ENCODE measurements around the gene ABCG5.

The ABCG5 gene

DNA sequence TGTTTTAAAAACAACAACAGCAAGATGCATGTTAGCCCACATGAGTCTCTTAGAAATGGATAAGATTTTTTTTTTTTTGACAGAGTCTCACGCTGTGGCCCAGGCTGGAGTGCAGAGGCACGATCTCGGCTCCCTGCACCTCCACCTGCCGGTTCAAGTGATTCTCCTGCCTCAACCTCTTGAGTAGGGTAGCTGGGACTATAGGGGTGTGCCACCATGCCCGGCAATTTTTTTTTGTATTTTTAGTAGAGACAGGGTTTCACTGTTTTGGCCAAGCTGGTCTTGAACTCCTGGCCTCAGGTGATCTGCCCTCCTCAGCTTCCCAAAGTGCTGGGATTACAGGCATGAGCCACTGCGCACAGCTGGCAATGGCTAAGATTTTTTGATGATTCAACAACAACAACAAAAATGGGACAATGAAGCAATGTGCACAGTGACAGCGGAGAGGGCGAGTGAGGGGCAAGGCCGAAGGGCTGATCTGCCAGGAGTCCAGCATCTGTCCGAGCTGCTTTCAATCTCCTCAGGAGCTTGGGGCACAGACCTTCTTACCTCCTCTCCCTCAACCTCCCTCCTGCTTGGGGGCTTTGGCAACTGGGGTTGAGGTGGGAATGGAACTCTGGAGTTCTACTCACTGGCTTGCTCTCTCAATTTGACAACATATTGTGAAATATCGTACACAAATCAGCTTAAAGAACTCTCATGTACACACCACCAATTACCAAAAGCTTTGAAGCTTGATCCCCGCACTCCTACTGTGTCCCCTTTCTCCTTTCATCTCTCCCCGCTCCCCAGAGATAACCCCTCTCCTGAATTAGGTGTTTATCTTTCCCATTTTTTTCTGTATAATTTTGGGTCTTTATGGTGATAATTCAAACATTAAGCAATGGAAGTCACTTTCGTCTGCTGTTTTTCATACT is 3.6 kb upstream of the ABCG5 start:
- DNase-seq: no peak

DNA sequence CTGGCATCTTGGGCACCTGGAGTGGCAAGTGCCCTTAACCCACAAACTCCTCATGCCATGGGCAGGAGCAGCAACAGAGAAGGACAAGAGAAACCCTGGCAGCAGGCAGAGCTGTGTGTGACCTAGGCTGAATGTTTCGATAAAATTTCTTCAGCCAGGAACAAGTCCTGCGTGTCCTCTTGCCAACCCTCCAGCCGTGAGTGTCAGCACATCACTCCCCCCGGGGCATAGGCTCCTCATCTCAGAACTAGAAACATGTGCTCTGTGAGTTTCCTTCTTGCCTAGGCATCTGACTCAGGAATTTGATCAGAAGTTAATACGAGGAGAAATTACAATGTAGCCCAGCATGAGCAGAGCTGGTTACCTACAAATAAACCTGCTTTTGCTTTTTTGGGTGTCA is 2.3 kb upstream of the ABCG5 start:
- DNase-seq: no peak

DNA sequence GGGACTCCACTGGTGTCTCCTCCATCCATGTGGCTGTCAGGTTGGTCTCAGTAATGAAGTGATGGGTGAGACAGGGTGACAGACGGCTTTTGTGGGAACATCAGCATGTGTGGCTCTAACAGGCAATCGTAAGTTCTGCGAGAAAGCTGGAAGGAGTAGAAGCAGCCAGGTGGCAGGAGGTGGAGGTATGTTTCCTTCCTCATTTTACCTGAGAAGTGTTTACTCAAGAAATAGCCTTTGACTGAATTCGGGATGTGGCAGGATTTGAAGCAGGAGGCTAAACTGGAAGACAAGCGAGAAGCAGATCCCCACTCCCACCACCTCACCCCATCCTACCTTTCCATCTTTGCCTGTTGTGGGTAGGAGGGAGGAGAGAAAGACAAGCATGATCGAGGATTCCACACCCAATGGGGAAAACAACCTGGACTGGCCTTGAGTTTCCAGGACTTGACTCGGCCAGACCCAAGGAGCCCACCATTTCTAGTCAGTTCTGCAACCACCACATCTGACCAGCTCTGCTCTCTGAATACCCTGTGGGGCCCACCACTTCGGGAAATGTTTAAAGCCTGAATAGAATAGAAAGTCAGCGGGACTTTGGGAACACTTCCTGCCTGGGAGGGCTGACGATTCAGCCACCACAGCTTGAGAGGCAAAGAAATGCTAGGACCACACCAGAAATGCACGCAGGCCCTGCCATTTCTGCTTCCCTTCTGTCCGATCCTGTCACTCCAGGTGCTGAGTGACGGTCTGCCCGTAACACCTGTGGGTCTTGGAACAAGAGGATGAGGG is 1.3 kb upstream of the ABCG5 start:
- no peak for DNase-seq

DNA sequence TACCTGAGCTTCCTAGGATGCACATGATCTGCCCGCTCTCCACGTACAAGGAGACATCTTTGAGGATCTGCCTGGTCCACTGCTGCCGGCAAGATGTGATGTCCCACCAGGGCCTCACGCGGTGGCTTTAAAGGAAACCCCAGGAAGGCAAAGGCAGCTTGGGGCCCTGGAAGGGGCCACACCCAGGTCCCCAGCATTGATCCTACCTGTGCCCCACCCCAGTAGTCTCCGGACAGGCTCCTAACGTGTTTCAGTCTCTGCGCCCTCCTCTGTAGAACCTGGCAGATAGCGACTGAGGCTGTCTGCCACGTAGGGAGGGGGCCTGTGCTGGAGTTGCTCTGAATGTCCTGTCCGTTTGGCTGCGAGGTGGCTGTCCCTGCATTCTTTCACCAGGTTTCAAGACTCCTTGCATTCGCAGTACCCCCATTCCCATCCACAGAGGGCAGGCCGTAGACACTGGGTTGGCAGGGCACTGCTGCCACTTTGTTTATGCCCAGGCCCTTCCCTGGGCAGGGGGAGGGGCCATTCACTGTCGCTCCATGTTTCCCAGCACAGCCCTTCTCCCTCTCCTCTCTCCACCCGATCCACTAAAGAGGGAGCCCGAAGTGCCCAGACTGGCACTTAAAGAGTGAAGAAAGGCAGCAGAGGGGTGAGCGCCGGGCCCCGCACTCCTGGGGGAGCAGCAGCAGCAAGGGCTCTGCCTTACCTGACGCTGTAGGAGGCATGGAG is 644 bp downstream of the ABCG5 start:
- no peak for DNase-seq

DNA sequence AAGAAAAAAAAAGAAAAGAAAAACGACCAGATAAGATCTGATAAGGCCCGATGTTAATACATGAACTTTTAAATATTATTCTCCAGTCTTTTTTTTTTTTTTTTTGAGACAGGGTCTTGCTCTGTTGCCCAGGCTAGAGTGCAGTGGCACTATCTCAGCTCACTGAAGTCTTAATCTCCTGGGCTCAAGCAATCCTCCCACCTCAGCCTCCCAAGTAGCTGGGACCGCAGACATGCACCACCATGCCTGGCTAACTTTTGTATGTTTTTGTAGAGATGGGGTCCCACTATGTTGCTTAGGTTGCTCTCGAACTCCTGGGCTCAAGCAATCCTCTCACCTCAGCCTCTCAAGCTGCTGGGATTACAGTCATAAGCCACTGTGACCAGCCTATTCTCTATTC is 1.6 kb downstream of the ABCG5 start:
- no peak for DNase-seq

DNA sequence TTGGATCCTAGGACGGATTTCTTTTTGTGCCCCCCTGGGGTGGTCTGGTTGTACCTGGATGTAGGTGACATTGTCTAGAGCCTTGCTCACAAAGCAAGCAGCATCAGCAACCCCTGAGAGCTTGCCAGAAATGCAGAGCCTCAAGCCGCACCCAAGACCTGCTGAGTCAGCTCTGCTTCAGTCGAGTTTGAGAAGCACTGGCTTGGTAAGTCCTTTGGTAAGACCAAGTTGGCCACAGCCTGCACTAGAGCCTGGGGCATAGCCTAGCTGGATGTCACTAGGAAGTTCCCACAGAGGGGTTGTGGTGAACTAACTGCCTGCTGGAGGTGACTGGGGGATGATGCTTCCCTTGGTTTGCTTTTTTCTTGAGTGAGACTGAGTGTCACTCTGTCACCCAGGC is 6.2 kb downstream of the ABCG5 start:
- DNase-seq: no peak

DNA sequence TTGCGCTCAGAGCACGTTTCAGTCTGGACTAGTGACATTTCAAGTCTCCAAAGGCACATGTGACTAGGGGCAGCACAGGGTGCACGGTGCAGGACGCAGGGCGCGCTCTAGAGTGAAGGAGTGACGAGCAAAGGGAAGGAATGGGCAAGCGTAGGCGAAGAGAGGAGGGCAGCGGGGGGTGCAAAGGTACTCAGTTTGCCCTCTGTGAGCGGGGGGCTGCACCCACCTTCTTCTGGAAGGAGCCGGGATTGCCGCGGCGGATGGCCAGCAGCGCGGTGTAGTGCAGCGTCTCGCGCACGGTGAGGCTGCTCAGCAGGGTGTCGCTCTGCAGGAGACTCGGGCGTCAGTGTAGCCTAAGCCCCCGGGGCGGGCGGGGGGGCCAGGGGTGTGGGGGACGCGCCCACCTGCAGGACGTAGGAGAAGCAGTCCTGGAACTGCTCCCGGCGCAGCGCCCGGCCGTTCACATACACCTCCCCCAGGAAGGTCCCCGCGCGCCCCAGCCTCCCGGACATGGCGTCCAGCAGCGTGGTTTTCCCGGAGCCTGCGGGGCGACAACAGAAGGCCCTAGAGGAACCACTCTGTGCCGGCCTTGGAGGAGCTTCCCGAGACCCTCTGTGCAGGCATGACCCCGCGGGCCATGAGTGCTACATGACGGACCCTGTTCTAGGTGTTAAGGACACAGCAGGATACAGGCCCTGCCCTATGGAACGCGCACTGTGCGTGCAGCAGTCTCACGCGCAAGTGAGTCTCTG is 6.9 kb downstream of the ABCG5 start:
- no peak for DNase-seq

DNA sequence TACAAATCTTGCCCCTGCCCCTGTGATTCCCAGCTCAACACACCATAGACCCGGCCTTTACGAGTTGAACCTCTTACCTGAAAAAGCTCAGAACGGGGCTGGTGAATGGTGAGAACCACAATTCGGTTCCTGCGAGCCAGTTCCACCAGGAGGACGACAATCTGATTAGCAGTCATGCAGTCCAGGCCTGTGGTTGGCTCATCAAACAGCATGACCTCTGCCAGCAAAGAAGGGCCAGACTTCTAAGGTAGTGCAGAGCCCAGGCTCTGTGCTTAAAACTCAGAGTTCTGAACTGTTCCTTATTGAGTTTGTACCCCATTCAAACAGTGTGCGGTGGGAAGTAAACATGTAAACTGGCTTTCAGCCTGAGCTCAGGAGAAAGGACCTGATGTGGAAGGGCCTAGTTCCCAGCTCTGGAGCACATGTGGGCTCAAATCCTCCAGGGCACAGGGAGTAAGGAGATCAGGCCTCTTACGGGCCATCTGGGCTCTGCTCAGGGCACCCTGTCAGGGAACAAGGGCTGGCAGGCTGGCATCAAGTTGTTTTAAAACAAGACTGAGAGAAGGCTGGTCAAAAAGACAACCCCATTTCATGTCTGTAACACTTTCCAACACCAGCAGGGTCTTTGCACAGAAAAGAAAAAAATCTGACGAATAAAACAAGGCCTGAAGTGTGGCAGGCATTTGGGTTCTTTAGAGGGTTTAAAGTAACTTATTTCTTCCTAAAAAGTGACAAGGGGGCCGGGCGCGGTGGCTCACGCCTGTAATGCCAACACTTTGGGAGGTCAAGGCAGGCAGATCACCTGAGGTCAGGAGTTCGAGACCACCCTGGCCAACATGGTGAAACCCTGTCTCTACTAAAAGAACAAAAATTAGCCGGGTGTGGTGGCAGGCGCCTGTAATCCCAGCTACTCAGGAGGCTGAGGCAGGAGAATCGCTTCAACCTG is 12.1 kb downstream of the ABCG5 start:
- no peak for DNase-seq

DNA sequence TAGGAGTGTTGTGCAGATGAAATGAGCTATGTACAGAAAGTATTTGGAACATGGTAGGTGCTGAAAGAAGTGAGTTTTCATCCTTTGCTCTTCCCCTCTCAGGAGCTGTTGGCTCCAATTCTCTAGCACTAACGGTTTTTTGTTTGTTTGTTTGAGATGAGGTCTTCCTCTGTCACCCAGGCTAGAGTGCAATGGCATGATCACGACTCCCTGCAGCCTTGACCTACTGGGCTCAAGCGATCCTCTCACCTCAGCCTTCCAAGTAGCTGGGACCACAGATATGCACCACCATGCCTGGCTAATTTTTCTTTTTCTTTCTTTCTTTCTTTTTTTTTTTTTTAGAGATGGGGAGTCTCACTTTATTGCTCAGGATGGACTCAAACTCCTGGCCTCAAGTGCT is 12.8 kb downstream of the ABCG5 start:
- DNase-seq: no peak

DNA sequence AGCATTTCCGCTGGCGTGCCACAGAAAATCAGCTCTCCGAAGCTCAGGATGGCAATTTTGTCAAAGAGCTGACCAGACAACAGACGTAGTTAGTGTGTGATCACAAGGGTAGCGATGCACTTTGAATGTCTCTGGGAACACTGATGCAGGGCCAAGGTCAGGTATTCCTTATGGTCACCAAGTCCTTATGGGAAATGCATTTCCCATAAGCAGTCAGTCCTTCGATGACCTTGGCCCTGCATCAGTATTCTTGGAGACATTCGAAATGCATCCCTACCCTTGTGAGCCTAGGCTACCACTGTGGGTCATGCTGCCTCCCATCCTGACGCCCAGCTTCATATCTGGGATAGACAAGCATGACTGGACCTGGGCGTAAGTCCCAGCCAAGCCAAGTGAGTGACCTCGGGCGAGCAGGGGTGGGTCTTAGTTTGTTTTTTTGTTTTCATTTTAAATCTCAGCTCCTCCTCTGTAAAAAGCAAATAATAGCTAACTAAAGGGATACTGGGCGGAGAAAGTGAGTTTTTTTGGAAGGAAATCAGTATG is 13.6 kb downstream of the ABCG5 start:
- no peak for DNase-seq

DNA sequence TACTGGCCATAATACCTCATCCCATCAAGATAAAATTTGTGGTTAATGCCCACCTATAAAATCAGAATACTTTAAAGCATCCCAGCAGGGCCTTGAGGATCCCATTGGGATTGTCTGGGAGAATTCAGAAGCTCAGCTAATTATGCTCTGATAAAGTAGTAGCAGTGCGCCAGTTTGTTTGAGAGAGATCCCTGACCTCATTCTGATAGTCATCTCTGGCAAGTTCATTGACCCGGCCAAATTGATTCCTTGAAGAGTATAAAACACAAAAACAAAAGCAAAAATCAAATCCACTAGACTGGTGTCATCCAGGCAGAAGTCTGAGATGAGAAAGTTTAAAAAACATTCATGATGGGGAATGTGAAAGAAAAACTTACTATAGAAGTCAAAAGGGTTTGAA is 14.1 kb downstream of the ABCG5 start:
- no peak for DNase-seq

DNA sequence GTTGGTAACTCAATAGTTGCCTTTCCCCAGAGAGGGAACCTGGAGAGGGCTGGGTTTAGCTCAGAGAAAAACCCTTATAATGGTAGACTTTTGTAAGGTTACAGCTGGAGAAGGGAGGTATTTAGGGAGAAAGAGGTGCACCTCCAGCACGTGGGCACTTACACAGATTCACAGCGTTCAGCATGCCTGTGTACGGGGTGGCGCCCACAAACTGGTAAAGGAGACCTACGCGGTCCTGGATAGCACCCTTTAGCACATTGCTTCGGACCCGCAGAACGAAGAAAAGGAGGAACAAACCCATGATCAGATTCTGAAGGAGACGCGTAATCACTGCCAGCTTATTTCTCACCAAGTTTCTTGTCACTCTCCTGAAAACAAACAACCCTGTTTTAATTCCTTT is 14.9 kb downstream of the ABCG5 start:
- no peak for DNase-seq

DNA sequence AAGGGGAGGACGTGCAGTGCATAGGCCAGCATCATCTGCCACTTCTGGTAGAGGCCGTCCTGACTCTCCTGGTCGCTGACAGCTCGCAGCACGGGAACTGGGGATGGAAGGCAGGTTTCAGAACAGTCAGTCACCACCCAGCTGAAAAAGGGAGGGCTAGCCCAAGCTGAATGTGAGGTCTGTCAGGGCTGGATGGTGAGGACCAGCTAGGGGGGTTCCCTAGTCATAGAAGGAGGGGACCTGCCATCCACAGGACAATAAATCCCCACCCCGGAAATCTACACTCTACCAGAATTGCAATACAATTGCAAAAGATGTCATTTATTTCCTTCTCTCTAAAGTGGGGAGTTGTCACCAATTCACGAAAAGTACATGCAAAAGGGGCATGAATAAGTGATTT is 15.8 kb downstream of the ABCG5 start:
- DNase-seq: no peak

DNA sequence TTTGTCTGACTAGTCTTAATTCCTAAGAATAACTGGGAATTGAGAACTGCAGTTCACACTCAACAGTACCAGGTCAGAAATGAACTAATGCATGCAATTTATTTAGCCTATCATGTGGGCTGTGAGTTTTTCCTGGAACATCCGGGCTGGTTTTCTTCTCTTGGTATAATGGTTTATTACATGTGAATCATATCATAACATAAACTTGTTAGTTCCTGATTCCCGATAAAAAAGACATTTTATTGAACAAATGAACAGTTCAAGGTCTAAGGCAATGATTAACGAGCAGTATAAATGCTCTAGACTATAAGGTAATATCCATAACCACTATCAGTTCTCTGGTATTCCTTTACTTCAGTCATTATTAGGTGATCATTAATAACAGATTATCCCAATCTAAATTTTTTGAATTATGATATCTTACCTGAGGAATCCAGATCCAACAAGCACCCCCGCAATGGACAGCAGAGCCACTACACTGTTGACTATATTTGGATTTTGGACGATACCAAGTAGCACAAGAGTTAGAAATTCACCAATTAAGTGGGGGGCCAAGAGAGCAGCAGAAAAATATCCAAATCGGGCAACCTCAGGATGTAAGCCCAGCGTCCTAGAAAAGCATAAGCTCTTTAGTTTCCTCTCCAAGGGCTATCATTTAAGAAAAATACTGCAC is 19.0 kb downstream of the ABCG5 start:
- DNase-seq: no peak

DNA sequence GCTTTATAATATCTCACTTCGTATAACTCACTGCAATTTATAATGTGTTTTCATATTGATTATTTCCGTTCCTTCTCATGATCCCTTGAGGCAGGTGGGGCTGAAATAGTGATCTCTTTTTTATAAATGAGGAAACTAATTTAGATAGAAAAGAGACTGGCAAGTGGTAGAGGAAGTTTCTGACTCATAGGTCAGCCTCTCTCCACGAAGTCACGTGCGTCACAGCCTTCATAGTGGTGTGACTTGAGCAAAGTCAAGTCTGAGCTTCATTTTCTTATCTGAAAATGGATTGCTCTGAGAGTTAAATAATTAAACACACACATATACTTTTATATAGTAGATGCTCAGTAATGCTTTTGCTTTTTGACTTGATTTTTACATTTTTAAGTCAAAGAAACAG is 19.9 kb downstream of the ABCG5 start:
- no peak for DNase-seq

DNA sequence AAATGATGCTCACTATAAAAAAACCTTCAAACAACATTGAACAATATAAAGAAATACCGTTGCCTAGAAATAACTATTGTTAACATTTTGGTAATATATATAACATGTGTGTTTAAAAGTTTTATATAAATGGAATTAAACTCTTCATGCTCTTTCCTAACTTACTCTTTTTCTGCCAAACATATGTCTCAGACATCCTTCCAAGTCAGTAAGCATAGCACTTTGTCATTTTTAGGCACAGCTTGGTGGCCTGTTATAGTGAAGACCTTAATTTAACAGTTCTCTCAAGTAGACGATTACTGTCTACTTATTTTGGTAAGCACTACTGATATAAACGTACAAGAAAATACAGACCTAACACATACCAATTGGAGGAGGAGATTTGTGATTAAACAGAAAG is 23.9 kb downstream of the ABCG5 start:
- DNase-seq: no peak

DNA sequence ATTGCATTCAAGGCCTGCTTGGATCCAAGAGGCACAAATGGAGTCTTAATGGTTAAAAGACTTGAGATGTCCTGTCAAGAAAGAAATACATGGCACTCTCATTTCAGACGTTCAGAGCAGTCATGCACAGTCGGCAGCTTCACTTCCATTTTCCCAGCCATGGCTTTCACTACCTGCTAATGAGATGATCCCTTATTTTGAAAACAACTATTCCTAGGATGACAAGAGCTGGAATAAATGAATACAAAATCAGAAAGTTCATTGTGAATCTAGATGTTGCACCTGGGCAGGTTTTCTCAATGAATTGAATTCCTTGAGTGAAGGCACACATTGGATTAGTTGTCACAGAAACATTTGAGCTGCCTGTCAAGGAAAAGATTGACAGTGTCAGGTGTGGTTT is 25.7 kb downstream of the ABCG5 start:
- DNase-seq: no peak

DNA sequence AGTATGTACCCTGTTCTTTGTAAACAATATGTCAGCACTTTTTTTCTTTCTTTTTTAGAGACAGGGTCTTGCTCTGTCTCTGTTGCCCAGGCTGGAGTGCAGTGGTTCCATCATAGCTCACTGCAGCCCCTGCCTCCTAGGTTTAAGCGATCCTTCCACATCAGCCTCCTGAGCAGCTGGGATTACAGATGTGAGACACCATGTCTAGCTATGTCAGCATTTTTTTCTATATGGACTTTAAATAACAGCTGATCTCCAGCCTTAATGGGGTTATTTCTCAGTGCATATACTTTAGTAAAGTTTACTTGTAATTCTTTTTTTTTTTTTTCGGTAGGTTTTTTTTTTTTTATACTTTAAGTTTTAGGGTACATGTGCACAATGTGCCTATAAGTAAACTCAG is 26.6 kb downstream of the ABCG5 start:
- no peak for DNase-seq

DNA sequence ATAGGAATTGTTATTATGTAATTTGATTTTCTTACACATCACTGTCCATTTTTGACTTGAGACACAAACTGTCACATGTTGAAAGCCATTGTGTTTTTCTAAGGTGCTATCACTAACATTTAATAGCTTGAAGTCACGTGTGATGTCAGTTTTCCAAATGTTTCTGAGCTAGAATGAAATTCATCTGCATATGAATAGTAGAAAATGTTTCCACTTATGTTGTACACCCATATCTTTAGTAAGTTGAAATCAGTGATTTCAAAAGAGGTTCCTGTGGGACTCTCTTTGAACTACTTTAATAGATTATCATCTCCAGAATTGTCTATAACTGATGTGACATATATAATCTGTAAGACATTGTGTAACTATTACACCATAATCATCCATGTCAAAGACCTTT is 27.8 kb downstream of the ABCG5 start:
- no peak for DNase-seq

DNA sequence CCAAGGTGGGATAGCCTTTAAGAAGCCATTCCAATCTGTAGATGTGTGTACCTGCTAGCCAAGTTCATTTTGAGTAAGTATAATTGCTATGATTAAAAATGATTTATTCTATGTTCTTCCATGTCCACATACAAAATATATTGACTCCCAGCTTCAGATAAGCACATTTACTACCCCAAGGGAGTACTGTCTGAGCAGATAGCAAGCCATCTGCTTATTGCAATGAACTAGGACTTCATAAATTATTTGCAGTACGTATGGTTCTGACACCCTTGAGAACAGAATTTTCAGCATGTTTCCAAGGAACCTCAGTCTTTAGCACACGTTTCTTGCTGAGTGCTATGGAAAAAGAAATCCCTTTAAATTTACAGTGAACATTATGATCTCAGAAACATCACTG is 28.2 kb downstream of the ABCG5 start:
- DNase-seq: no peak

DNA sequence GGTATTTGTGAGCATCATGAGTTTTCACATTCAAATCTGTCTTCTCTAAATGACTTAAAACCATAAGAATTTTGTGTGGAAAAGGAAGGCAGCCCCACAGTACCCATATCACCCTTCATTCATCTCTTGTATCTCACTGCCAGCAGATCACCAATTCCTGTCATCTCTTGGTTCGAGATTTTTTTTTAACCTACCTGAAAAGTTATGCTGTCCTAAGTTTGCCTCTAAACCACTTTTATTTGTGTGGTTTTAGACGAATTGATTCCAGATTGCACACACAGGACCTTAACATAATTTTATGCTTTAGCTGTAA is 32.0 kb downstream of the ABCG5 start:
- no peak for DNase-seq

Data from NCI-H2227 treated with DMSO at 0.1 percent for 48 hours (cell line).